ENCODE measurements around the gene RRP9.

- no peak for TF ChIP-seq CTCF (conservative IDR thresholded peaks at IDR 0.05 in 1 of 2, IDR thresholded peaks at IDR 0.05 in 1 of 2; ENCODE audit: extremely low read depth in 1 of 2, insufficient read depth in 1 of 2, low read depth in 1 of 2, low read length in 2 of 2)
- TF ChIP-seq EZH2 (IDR thresholded peaks at IDR 0.05; ENCODE audit: borderline replicate concordance, low read length), result no peak
Observed at GRCh38 chr3:51980253-51980652, 38.5 kb upstream of the RRP9 start.
